C4-2B (cell line): ENCODE measurements around the gene ZNF814.
A peak's percentile ranks its signal among the peaks of the same experiment; 100 is the strongest.
"Not testable (repeated sequence)": the region's sequence is repeated elsewhere in the genome, so short reads cannot be mapped to it uniquely, and the experiment has no call there.

ENCODE experiments used
- H3K27ac ChIP-seq: fragments of 450-650 bp; 2 replicates; pipeline ENCODE4 v1.5.1; 2017
- CTCF ChIP-seq: fragments of 450-650 bp; conservative IDR thresholded peaks from 2 replicates; pipeline ENCODE4 v1.5.1; 2017; ENCODE audit warnings: mild to moderate bottlenecking
- ZFX ChIP-seq: fragments of 450-650 bp; IDR thresholded peaks from 2 replicates; pipeline ENCODE4 v1.6.1; 2017

Gene ZNF814

GRCh38 chr19:57907394-57907793 lies 18.6 kb upstream of the ZNF814 start:
- no peak overlapping the region for H3K27ac ChIP-seq

GRCh38 chr19:57905258-57905657 lies 16.4 kb upstream of the ZNF814 start:
- no peak overlapping the region for H3K27ac ChIP-seq

More at GRCh38 chr19:57907394-57907793, 18.6 kb upstream of the ZNF814 start:
- TF ChIP-seq ZFX (no peak), CTCF (no peak)

GRCh38 chr19:57903618-57904184 lies 14.9 kb upstream of the ZNF814 start:
- TF ChIP-seq CTCF (peak; percentile 39), ZFX (no peak)
- no peak overlapping the region for H3K27ac ChIP-seq

More at GRCh38 chr19:57905258-57905657, 16.4 kb upstream of the ZNF814 start:
- TF ChIP-seq ZFX (no peak), CTCF (no peak)

GRCh38 chr19:57900311-57900710 lies 11.5 kb upstream of the ZNF814 start:
- no peak overlapping the region for H3K27ac ChIP-seq
- TF ChIP-seq ZFX = no peak
- TF ChIP-seq CTCF = no peak

GRCh38 chr19:57890706-57891105 lies 1.9 kb upstream of the ZNF814 start:
- not testable (repeated sequence) for H3K27ac ChIP-seq

GRCh38 chr19:57888107-57888559 lies 704 bp downstream of the ZNF814 start:
- H3K27ac ChIP-seq = peak overlapping the region; percentile 58
- TF ChIP-seq ZFX (no peak), CTCF (no peak)

- no peak for TF ChIP-seq ZFX
- no peak for TF ChIP-seq CTCF
- H3K27ac ChIP-seq = no peak overlapping the region
Measured at GRCh38 chr19:57887195-57887941, 1.5 kb downstream of the ZNF814 start.
